Breast epithelium (tissue), 3 donors: ENCODE results near the gene CKB.

Source experiments
- CTCF ChIP-seq, 3 donors: fragments of 450-650 bp; IDR thresholded peaks; one replicate each; pipeline ENCODE4 v1.5.1; 2016 to 2017; ENCODE audit warnings: antibody characterized with exemption in 3 of 3, mild to moderate bottlenecking in 3 of 3, moderate library complexity in 3 of 3
- POLR2A ChIP-seq: fragments of 450-650 bp; IDR thresholded peaks from one replicate; pipeline ENCODE4 v1.6.1; 2016; ENCODE audit warnings: antibody characterized with exemption, mild to moderate bottlenecking, moderate library complexity

DNA sequence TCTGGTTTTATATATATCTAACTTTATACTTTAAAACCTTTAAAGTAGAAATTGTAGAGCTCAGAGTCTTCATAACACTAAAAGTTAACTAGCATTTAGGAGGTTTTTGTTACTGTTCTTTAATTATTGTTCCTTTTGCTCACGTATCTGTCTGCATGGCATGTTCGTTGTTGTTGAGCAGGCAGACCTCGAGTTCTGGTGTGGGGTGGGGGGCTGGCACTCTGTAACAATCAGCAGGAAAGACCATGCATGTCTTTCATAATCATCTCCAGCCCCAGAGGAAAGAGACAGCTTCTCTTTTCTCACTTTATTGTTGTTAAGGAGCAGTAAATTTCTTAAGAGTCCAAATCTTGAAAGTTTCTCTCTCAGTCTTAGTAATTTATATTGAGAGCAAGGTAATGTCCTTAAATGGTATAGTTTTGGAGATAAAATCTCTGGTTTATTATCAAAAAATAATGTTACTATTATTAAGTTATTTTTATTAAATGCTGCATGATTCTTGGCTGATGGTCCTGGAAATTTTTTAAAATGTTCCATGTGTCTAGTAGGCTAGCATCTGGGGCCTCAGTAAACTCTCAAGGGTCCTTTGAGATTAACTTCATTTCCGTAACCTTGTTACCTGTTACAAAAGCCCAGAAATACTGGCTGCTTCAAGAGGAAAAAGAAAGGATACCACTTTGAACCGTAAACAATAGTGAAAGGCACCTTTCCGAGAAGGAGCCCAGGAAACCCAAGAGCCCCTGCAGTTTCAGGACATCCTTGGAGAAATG lies 30.3 kb downstream of the CKB start:
- TF ChIP-seq CTCF (IDR thresholded peaks at IDR 0.05) (no peak), POLR2A (no peak)
